ENCODE results near the gene DUSP22.

The DUSP22 gene

DNA sequence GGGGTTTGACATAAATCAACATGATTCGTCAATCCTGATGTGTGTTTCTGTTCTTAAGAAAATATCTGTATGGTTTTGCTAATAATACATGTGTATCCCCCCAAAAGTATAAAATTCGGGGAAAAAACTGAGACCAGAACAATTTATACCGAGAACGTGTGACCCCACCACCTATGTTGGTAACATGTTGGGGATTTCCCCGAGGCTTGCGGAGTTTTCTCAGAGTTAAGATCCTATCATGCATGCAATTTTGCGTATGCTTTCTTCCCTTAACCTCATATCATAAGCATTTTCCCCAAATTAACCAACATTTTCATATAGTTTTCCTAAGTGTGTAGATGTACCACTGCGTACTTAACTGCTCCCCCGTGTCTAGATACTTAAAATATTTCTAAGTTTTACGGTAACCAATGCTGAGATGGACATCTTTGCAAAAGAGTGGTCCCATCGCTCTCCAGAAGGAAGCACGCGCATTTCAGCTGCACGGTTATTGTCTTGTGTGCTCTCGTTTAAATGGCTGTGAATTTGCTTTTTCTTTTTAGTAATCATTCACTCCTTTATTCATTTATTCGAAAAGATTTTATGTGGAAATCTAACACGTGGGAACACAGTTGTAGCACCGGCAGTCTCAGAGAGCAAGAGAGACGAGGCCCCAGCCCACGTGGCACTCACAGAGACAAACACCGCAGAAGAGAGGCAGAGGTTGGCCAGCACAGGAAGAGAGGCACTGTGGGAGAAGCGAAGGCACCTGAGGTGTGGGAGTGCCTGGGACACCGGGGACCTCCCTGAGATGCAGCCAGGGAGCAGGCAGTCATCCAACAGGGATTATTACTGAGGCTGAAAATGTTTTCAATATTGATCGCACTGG lies 86.0 kb downstream of the DUSP22 start:
- no peaks in the 10 kb centered on the region for H3K27me3 ChIP-seq (ENCODE audit: control insufficient read depth, insufficient read depth, low read length)
- no peak overlapping the region for H3K27ac ChIP-seq
- H3K4me3 ChIP-seq (ENCODE audit: low read depth, low read length): no peak overlapping the region
- H3K9ac ChIP-seq: no peak overlapping the region
- H3K79me2 ChIP-seq: no peaks in the 10 kb centered on the region
- no peaks in the 10 kb centered on the region for H3K9me3 ChIP-seq (ENCODE audit: control insufficient read depth, low read length)
- no peak overlapping the region for H2AFZ ChIP-seq
- TF ChIP-seq, protein P1, sequence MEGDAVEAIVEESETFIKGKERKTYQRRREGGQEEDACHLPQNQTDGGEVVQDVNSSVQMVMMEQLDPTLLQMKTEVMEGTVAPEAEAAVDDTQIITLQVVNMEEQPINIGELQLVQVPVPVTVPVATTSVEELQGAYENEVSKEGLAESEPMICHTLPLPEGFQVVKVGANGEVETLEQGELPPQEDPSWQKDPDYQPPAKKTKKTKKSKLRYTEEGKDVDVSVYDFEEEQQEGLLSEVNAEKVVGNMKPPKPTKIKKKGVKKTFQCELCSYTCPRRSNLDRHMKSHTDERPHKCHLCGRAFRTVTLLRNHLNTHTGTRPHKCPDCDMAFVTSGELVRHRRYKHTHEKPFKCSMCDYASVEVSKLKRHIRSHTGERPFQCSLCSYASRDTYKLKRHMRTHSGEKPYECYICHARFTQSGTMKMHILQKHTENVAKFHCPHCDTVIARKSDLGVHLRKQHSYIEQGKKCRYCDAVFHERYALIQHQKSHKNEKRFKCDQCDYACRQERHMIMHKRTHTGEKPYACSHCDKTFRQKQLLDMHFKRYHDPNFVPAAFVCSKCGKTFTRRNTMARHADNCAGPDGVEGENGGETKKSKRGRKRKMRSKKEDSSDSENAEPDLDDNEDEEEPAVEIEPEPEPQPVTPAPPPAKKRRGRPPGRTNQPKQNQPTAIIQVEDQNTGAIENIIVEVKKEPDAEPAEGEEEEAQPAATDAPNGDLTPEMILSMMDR (IDR thresholded peaks at IDR 0.05): no peak
- H3K4me2 ChIP-seq (ENCODE audit: low read length): no peak overlapping the region
- no peaks in the 10 kb centered on the region for H3K4me1 ChIP-seq
- no peaks in the 10 kb centered on the region for H3K36me3 ChIP-seq (ENCODE audit: control insufficient read depth, insufficient read depth, low read length)

DNA sequence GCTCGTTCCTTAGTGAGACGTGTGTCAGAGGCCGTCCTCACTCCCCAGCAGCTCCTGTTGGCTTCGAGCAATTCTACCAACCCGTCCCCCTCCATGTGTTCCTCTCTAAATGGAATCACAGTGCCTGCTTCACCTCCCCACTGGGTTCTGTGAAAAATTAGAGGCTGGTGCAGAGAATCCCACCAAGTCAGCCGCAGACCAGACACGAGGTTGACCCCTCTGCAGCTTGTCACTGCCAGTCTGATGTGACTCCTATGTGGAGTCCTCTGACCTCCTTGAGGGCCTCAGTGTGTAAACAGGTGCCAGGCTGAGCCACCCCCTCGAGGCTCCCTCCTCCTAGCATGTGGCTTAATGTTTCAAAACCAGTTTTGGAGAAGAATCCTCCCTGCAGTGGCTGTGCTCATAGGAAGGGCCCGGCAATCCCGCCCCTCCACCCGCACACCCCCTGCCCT lies 86.7 kb downstream of the DUSP22 start:
- no peak overlapping the region for H3K9ac ChIP-seq
- no peaks in the 10 kb centered on the region for H3K4me1 ChIP-seq
- no peak overlapping the region for H3K27ac ChIP-seq
- H3K9me3 ChIP-seq (ENCODE audit: control insufficient read depth, low read length): no peaks in the 10 kb centered on the region
- H2AFZ ChIP-seq: no peak overlapping the region
- no peak overlapping the region for H3K4me2 ChIP-seq (ENCODE audit: low read length)
- no peak overlapping the region for H3K4me3 ChIP-seq (ENCODE audit: low read depth, low read length)
- H3K36me3 ChIP-seq (ENCODE audit: control insufficient read depth, insufficient read depth, low read length): no peaks in the 10 kb centered on the region
- TF ChIP-seq, protein P1 (IDR thresholded peaks at IDR 0.05): no peak
- H3K79me2 ChIP-seq: no peaks in the 10 kb centered on the region
- no peaks in the 10 kb centered on the region for H3K27me3 ChIP-seq (ENCODE audit: control insufficient read depth, insufficient read depth, low read length)

DNA sequence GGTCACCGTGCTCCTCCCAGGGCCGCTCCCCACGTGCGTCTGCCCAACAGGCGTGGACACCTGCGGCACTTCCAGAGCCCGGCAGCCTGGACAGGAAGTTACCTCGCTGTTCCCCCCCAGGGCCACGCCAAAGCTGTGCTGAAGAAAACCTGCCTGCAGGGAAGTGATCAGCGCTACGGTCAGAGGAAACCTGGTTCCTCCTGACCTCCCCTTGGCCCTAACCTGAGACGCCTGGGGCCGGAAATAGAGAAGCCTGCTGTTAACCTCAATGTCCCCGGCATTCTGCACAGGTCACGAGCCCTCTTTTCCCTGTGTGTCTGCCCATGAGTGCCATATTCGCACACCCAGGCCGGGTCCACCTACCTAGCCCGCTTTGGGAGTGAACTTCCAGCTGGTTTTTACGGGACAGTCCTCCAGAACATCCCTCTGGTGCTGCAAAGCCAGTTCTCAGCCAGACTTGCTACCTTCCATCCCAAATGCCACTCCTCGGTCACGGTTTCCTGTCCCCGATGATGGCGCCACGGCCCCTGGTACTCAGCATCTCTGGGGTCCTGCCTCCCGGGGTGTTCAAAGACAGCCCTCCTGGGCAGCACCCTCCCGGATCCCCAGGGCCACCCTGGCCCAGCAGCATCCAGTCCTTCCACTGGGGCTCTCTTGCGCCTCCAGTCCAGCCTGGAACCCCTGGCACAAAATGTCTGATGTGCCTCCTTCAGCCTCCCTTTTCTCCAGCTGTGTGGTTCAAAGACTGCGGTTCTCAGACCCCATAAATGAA lies 87.3 kb downstream of the DUSP22 start:
- Histone ChIP-seq H3K27me3 (ENCODE audit: control insufficient read depth, insufficient read depth, low read length) (no peaks in the 10 kb centered on the region), H3K4me3 (ENCODE audit: low read depth, low read length) (no peak overlapping the region), H3K9ac (no peak overlapping the region), H3K4me1 (no peaks in the 10 kb centered on the region), H2AFZ (no peak overlapping the region), H3K4me2 (ENCODE audit: low read length) (no peak overlapping the region), H3K27ac (no peak overlapping the region), H3K36me3 (ENCODE audit: control insufficient read depth, insufficient read depth, low read length) (no peaks in the 10 kb centered on the region), H3K79me2 (no peaks in the 10 kb centered on the region), H3K9me3 (ENCODE audit: control insufficient read depth, low read length) (no peaks in the 10 kb centered on the region)
- TF ChIP-seq, protein P1 (IDR thresholded peaks at IDR 0.05): no peak

GRCh38 chr6:380234-381218 lies 88.2 kb downstream of the DUSP22 start:
- Histone ChIP-seq H3K36me3 (ENCODE audit: control insufficient read depth, insufficient read depth, low read length) (no peaks in the 10 kb centered on the region), H3K79me2 (no peaks in the 10 kb centered on the region), H3K4me1 (no peaks in the 10 kb centered on the region), H3K9ac (no peak overlapping the region), H3K4me2 (ENCODE audit: low read length) (no peak overlapping the region), H3K27me3 (ENCODE audit: control insufficient read depth, insufficient read depth, low read length) (no peaks in the 10 kb centered on the region), H3K27ac (no peak overlapping the region), H3K9me3 (ENCODE audit: control insufficient read depth, low read length) (no peaks in the 10 kb centered on the region), H2AFZ (no peak overlapping the region), H3K4me3 (ENCODE audit: low read depth, low read length) (no peak overlapping the region)
- TF ChIP-seq, protein P1 (IDR thresholded peaks at IDR 0.05): no peak
